Mesenchymal stem cell (in vitro differentiated cells and primary cell): ENCODE data around the gene WBP1L.

Source experiments
- DNase-seq: peaks from one replicate; pipeline ENCODE4 v3.0.0-alpha.2; 2013
- H2AFZ ChIP-seq: one replicate; pipeline ENCODE4 v1.6.1; 2013; ENCODE audit warnings: low read depth, mild to moderate bottlenecking, control low read depth, inconsistent platforms, low read length, moderate library complexity
- H2AK5ac ChIP-seq: 2 replicates; pipeline ENCODE4 v1.6.1; 2013; ENCODE audit warnings: low read length, moderate library complexity, mild to moderate bottlenecking, inconsistent platforms; ENCODE audit not compliant: severe bottlenecking
- H2BK120ac ChIP-seq: one replicate; pipeline ENCODE4 v1.6.1; 2013; ENCODE audit warnings: low read depth, mild to moderate bottlenecking, inconsistent platforms, low read length, moderate library complexity
- H2BK12ac ChIP-seq, 2 experiments: one replicate each; pipeline ENCODE4 v1.6.1; 2013; ENCODE audit warnings: inconsistent platforms in 2 of 2, low read length in 2 of 2, mild to moderate bottlenecking in 2 of 2, moderate library complexity in 2 of 2, control low read depth in 1 of 2
- H2BK15ac ChIP-seq: one replicate; pipeline ENCODE4 v1.6.1; 2013; ENCODE audit warnings: mild to moderate bottlenecking, low read depth, inconsistent platforms; ENCODE audit not compliant: poor library complexity, severe bottlenecking
- H2BK5ac ChIP-seq: 2 replicates; pipeline ENCODE4 v1.6.1; 2013; ENCODE audit warnings: low read depth, mild to moderate bottlenecking, low read length, control low read depth, inconsistent platforms; ENCODE audit not compliant: poor library complexity, severe bottlenecking
- H3K14ac ChIP-seq, 2 experiments: one replicate each; pipeline ENCODE4 v1.6.1; 2013; ENCODE audit warnings: inconsistent platforms in 2 of 2, low read length in 2 of 2, control low read depth in 1 of 2, mild to moderate bottlenecking in 1 of 2, moderate library complexity in 1 of 2
- H3K18ac ChIP-seq, 2 experiments: one replicate each; pipeline ENCODE4 v1.6.1; 2013; ENCODE audit warnings: inconsistent platforms in 2 of 2, low read length in 2 of 2, control low read depth in 1 of 2, low read depth in 1 of 2, mild to moderate bottlenecking in 1 of 2
- H3K23ac ChIP-seq, 2 experiments: one replicate each; pipeline ENCODE4 v1.6.1; 2013; ENCODE audit warnings: inconsistent platforms in 2 of 2, low read length in 2 of 2, mild to moderate bottlenecking in 2 of 2, moderate library complexity in 2 of 2, control low read depth in 1 of 2
- H3K27ac ChIP-seq: 2 replicates; pipeline ENCODE4 v1.5.1; 2013; ENCODE audit warnings: mild to moderate bottlenecking, moderate library complexity, low read length, control low read depth, inconsistent platforms; ENCODE audit not compliant: poor library complexity, severe bottlenecking
- H3K27me3 ChIP-seq, 2 experiments: 2 replicates each; pipeline versions ENCODE4 v1.6.1 to v1.7.0; 2013; ENCODE audit warnings: low read length in 2 of 2, mild to moderate bottlenecking in 2 of 2, moderate library complexity in 2 of 2, control low read depth in 1 of 2, inconsistent platforms in 1 of 2; ENCODE audit not compliant: control insufficient read depth in 1 of 2, insufficient read depth in 1 of 2
- H3K36me3 ChIP-seq, 2 experiments: 2 replicates each; pipeline versions ENCODE4 v1.6.1 to v1.7.0; 2013; ENCODE audit warnings: low read length in 2 of 2, control low read depth in 1 of 2, inconsistent platforms in 1 of 2, low read depth in 1 of 2, mild to moderate bottlenecking in 1 of 2; ENCODE audit not compliant: insufficient read depth in 2 of 2, control insufficient read depth in 1 of 2
- H3K4ac ChIP-seq, 2 experiments: one replicate each; pipeline ENCODE4 v1.6.1; 2013; ENCODE audit warnings: inconsistent platforms in 2 of 2, low read length in 2 of 2, mild to moderate bottlenecking in 2 of 2, moderate library complexity in 2 of 2, control low read depth in 1 of 2, low read depth in 1 of 2
- H3K4me1 ChIP-seq: 2 replicates; pipeline ENCODE4 v1.6.1; 2013; ENCODE audit warnings: low read depth, low read length, control low read depth; ENCODE audit not compliant: control insufficient read depth, insufficient read depth
- H3K4me2 ChIP-seq: 2 replicates; pipeline ENCODE4 v1.6.1; 2013; ENCODE audit warnings: low read length, mild to moderate bottlenecking, inconsistent platforms; ENCODE audit not compliant: poor library complexity, severe bottlenecking
- H3K4me3 ChIP-seq, 2 experiments: 2 replicates each; pipeline versions ENCODE4 v1.5.1 to v1.7.0; 2013; ENCODE audit warnings: low read length in 2 of 2, mild to moderate bottlenecking in 2 of 2, control low read depth in 1 of 2, low read depth in 1 of 2; ENCODE audit not compliant: insufficient read depth in 1 of 2
- H3K79me1 ChIP-seq: replicated peaks from 2 replicates; pipeline ENCODE4 v1.6.1; 2013; ENCODE audit warnings: mild to moderate bottlenecking, control low read depth, low read length, inconsistent platforms; ENCODE audit not compliant: poor library complexity, severe bottlenecking
- H3K9ac ChIP-seq: 2 replicates; pipeline ENCODE4 v1.7.0; 2013; ENCODE audit warnings: mild to moderate bottlenecking, low read length, moderate library complexity
- H3K9me3 ChIP-seq: 2 replicates; pipeline ENCODE4 v1.7.0; 2013; ENCODE audit warnings: mild to moderate bottlenecking, low read length; ENCODE audit not compliant: control insufficient read depth
- H4K8ac ChIP-seq: one replicate; pipeline ENCODE4 v1.6.1; 2013; ENCODE audit warnings: inconsistent platforms, mild to moderate bottlenecking, low read length, moderate library complexity
- H4K91ac ChIP-seq: one replicate; pipeline ENCODE4 v1.6.1; 2013; ENCODE audit warnings: mild to moderate bottlenecking, low read length, inconsistent platforms
- WGBS: methylation state at CpG from one replicate; pipeline ENCODE4 v1.1.7; 2013; ENCODE audit warnings: mixed read lengths; 5-methylcytosine and 5-hydroxymethylcytosine counted together

The WBP1L gene

GRCh38 chr10:102735065-102735562 is 8.6 kb upstream of the WBP1L start:
- Histone ChIP-seq H2BK5ac (no peak overlapping the region), H3K27me3 (no peaks in the 10 kb centered on the region), H3K4me2 (no peak overlapping the region), H3K36me3 (peaks cover 31 to 41% of the 10 kb centered on the region in 2 experiments), H2BK15ac (no peak overlapping the region), H3K9me3 (no peaks in the 10 kb centered on the region), H3K4me1 (peaks cover 2% of the 10 kb centered on the region), H2AK5ac (no peak overlapping the region), H3K4ac (no peak overlapping the region), H3K9ac (no peak overlapping the region), H4K91ac (no peak overlapping the region), H3K27ac (no peak overlapping the region), H2AFZ (no peak overlapping the region), H3K18ac (no peak overlapping the region), H2BK120ac (no peak overlapping the region), H2BK12ac (no peak overlapping the region), H3K14ac (no peak overlapping the region), H3K4me3 (no peak overlapping the region), H3K23ac (no peak overlapping the region), H3K79me1 (peaks cover 2% of the 10 kb centered on the region), H4K8ac (no peak overlapping the region)
- 86% methylated on average over 9 of the region's 9 CpGs for WGBS
- DNase-seq, result no peak

GRCh38 chr10:102738692-102739121 is 5.0 kb upstream of the WBP1L start:
- H2BK12ac ChIP-seq, result no peak overlapping the region
- H3K9me3 ChIP-seq, result no peaks in the 10 kb centered on the region
- no peak overlapping the region for H2AK5ac ChIP-seq
- no peak overlapping the region for H3K23ac ChIP-seq
- H2BK5ac ChIP-seq, result no peak overlapping the region
- H3K4ac ChIP-seq, result no peak overlapping the region
- no peak overlapping the region for H3K18ac ChIP-seq
- H3K27me3 ChIP-seq, result no peaks in the 10 kb centered on the region
- H3K36me3 ChIP-seq, result peaks cover 13 to 23% of the 10 kb centered on the region in 2 experiments
- H4K8ac ChIP-seq, result no peak overlapping the region
- no peak overlapping the region for H3K9ac ChIP-seq
- H2AFZ ChIP-seq, result no peak overlapping the region
- no peaks in the 10 kb centered on the region for H3K79me1 ChIP-seq
- H2BK15ac ChIP-seq, result no peak overlapping the region
- H3K14ac ChIP-seq, result no peak overlapping the region
- no peak overlapping the region for H3K4me2 ChIP-seq
- peaks cover 4% of the 10 kb centered on the region for H3K4me1 ChIP-seq
- no peak for DNase-seq
- H4K91ac ChIP-seq, result no peak overlapping the region
- H2BK120ac ChIP-seq, result no peak overlapping the region
- H3K4me3 ChIP-seq, result no peak overlapping the region
- H3K27ac ChIP-seq, result no peak overlapping the region

- H3K14ac ChIP-seq, result no peak overlapping the region
- no peak overlapping the region for H2BK5ac ChIP-seq
- no peak overlapping the region for H3K27ac ChIP-seq
- H3K18ac ChIP-seq, result no peak overlapping the region
- H2BK120ac ChIP-seq, result no peak overlapping the region
- 80% methylated on average over 2 of the region's 2 CpGs for WGBS
- H3K9me3 ChIP-seq, result no peaks in the 10 kb centered on the region
- no peak overlapping the region for H4K8ac ChIP-seq
- H3K4ac ChIP-seq, result no peak overlapping the region
- no peaks in the 10 kb centered on the region for H3K79me1 ChIP-seq
- no peak overlapping the region for H3K4me2 ChIP-seq
- no peak overlapping the region for H3K23ac ChIP-seq
- no peak for DNase-seq
- H2AK5ac ChIP-seq, result no peak overlapping the region
- H3K4me1 ChIP-seq, result peaks cover 8% of the 10 kb centered on the region
- H3K9ac ChIP-seq, result no peak overlapping the region
- no peak overlapping the region for H2BK12ac ChIP-seq
- peaks cover 5 to 14% of the 10 kb centered on the region in 2 experiments for H3K36me3 ChIP-seq
- H2AFZ ChIP-seq, result no peak overlapping the region
- H4K91ac ChIP-seq, result no peak overlapping the region
- H3K4me3 ChIP-seq, result no peak overlapping the region
- no peaks in the 10 kb centered on the region for H3K27me3 ChIP-seq
- H2BK15ac ChIP-seq, result no peak overlapping the region
Measured at GRCh38 chr10:102740229-102740628, 3.5 kb upstream of the WBP1L start.

GRCh38 chr10:102741726-102742237 is 2.0 kb upstream of the WBP1L start:
- H3K4ac ChIP-seq, result no peak overlapping the region
- no peak overlapping the region for H3K14ac ChIP-seq
- H3K18ac ChIP-seq, result no peak overlapping the region
- H4K91ac ChIP-seq, result no peak overlapping the region
- no CpG with 5 or more reads among the region's 2 CpGs for WGBS
- no peak overlapping the region for H2BK12ac ChIP-seq
- H3K27ac ChIP-seq, result no peak overlapping the region
- no peak overlapping the region for H3K4me2 ChIP-seq
- no peak overlapping the region for H2AK5ac ChIP-seq
- no peak overlapping the region for H4K8ac ChIP-seq
- no peaks in the 10 kb centered on the region for H3K27me3 ChIP-seq
- H2BK120ac ChIP-seq, result no peak overlapping the region
- H3K9me3 ChIP-seq, result no peaks in the 10 kb centered on the region
- peaks cover 2 to 5% of the 10 kb centered on the region in 2 experiments for H3K36me3 ChIP-seq
- no peak overlapping the region for H3K9ac ChIP-seq
- no peak overlapping the region for H2AFZ ChIP-seq
- H2BK5ac ChIP-seq, result no peak overlapping the region
- H2BK15ac ChIP-seq, result no peak overlapping the region
- peaks cover 12% of the 10 kb centered on the region for H3K4me1 ChIP-seq
- no peak overlapping the region for H3K23ac ChIP-seq
- H3K4me3 ChIP-seq, result no peak overlapping the region
- no peaks in the 10 kb centered on the region for H3K79me1 ChIP-seq
- no peak for DNase-seq
